Activated T-cell treated with anti-CD3 and anti-CD28 coated beads for 24 hours (primary cell): ENCODE measurements around the gene SNX24.

Source experiments
- DNase-seq: peaks from one replicate; pipeline ENCODE4 v3.0.0-alpha.2; 2020; ENCODE audit warnings: low read depth

The SNX24 gene

DNA sequence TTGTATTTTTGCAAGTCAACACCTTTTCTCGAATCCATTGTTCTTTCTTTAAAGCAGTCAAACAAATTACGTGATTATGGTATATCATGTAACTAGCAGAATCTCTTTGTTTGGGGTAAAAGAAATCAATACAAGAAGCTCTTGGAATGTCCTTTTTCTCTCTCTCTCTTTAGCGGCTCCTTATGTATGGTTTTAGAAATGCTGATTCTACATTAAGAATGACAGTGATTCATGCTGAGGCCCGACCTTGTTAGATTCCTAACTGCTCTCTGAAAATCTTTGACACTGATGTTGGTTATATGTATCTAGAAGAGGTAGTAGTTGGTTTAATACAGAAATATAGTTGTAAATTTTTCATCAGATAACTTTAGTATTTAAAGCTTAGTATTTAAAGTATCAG lies 76.4 kb downstream of the SNX24 start:
- no peak for DNase-seq

DNA sequence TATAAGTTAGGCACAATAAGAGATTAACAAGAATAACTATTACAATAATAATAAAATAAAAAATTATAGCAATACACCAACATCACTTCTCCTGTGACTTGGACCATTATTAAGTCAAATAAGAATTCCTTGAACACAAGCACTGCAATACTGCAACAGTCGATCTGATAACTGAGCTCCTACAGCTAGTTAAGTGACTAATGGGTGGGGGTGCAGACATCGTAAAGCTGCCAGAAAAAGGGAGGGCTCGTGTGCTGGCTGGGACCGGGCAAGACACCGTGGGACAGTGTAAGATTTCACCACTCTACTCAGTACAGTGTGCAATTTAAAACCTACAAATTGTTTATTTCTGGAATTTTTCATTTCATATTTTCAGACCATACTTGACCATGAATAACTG lies 78.8 kb downstream of the SNX24 start:
- no peak for DNase-seq

DNA sequence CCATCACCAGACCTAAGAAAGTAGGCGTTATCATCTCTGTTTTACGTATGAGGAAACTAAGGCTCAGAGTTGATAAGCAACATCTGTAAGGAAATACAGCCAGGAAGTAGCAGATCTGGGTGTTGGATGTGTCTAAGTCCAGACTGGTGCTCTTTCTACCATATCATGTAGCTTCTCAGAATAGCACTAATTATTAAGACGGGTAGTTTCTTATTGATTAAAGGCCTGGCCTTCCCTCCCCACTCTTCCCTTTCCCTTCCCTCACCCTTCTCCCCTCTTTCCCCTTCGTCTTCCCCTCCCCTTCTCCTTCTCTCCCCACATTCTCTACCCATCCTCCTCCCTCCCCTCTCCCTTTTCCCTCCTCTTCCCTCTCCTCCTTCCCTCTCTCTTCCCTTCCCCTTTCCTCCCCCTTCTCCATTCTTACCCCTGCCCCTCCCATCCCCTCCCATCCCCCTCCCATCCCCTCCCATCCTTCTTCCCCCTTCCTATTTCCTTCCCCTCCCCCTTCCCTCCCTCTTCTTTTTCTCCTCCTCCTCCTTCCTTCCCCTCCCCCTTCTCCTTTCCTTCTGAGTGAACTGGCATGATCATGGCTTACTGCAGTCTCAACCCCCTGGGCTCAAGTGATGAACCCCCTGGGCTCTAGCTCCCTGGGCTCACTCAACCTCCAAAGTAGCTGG lies 79.4 kb downstream of the SNX24 start:
- no peak for DNase-seq

DNA sequence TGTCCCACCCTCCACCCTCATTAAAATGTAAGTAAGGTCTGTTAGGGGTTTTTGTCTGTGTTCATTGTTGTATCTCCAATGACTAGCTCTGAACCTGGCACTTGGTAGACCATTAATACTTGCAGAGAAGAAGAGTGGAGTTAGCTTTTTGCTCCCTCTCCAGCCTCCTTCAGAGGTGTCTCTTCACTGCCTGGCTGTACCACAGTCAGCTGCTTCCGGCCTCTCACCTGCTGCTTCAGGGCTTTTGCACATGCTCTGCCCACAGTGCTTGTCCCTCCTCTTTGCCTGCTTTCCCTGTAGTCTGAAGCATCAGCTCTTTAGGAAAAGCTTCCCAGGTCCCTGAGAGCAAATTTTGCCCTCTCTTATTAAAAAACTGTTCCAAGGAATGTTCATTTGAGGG lies 83.6 kb downstream of the SNX24 start:
- no peak for DNase-seq

DNA sequence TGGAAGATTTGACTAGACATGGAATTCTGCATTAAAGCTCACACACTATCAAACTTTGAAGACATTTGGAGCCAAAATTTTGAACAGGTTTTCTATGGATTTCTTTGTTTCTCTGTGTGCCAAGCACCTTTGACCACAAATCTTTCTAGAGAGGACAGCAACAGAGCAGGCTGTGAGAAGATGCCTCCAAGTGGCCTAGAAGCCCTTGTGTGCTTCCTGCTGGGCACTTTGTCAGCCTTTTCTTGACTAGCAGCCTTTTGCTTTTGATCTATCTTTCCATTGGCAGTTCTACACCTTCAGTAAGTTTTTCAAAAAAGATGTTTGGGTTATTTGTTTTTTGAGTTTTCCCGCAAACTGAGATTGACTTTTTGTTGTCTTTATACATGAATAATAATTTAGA lies 84.6 kb downstream of the SNX24 start:
- no peak for DNase-seq

DNA sequence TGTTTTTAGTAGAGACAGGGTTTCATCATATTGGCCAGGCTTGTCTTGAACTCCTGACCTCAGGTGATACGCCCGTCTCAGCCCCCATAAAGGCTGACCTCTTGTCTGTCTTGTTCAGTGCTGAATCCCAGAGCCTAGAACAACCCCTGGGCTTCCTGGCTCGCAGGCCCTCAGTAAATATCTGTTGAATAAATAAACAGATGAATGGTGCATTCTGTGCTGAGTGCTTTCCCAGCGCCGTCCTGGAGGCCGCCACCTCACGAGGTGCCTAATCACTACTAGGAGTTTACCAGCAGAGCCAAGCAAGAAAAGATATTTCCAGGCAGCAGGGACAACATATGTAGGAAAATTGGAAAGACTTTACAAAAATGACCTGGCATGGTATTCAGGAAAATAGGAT lies 88.5 kb downstream of the SNX24 start:
- DNase-seq: no peak

DNA sequence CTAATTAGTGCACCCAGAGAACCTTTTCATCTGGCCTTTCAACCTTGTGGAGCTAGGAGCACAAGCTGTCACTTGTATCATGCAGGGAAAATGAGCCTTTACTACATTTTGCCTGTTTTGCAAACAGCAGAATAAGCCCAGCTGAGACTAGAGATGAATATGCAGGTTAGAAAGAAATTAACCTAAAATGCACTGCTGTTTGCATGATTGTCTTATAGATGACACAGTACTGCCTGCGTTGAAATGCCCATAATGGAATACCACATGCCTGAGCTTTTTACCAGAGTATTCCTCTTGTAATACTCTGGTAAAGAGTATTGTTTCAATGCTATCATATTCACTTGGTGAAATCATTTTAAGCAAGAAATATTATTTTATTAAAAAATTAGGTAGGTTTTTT lies 90.7 kb downstream of the SNX24 start:
- no peak for DNase-seq

DNA sequence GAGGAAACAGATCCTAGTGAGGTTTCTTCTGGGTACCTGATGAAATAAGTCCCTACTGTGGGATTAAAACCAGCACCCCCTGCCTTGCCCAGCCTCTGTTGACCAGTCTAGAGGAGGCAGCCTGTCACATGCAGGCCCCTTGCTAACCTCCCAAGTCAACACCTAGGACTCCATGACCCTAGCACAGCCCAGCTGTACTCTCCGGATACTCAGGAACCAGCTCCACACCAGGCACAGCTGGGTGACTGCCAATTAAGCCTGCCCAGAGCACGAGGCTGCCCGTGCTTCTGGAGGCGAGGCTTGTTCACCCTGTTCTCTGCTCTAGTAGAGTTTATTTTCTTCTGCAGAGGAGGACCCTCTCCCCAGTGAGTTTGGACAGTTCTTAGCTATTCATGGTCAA lies 92.5 kb downstream of the SNX24 start:
- DNase-seq: no peak

DNA sequence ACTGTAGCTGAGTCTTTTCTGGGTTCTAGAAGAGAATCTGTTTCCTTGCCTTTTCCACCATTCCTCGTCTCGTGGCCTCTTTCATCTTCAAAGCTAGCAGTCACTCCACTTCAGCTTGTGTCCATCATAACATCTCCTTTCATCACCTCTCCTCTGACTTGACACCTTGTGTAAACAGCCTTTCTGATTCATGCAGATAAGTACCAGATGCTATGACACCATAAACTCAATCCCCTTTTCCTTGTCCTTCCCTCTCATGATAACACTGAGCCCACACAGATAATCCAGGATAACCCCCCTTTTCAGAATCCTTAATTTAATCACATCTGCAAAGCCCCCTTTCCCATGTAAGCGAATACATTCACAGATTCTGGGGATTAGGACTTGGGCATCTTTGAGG lies 95.5 kb downstream of the SNX24 start:
- DNase-seq: no peak

DNA sequence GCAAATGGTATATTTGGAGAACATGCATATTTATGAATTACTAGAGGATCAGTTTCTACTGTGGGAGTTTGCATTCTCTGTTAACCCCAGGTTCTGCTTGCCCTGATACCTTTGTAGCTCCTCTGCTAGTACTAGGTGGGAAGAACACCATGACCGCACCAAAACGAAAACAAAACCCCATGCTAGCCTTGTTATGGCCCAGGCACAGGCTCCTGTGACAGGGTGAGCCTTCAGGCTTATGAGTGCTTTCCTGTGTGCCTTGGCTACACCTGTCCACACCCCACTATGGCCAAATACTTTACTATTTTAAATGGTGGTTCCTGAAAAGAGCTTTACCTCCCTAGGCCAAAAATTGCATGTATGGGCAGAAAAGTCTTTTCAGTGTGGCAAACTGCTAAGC lies 96.3 kb downstream of the SNX24 start:
- no peak for DNase-seq

DNA sequence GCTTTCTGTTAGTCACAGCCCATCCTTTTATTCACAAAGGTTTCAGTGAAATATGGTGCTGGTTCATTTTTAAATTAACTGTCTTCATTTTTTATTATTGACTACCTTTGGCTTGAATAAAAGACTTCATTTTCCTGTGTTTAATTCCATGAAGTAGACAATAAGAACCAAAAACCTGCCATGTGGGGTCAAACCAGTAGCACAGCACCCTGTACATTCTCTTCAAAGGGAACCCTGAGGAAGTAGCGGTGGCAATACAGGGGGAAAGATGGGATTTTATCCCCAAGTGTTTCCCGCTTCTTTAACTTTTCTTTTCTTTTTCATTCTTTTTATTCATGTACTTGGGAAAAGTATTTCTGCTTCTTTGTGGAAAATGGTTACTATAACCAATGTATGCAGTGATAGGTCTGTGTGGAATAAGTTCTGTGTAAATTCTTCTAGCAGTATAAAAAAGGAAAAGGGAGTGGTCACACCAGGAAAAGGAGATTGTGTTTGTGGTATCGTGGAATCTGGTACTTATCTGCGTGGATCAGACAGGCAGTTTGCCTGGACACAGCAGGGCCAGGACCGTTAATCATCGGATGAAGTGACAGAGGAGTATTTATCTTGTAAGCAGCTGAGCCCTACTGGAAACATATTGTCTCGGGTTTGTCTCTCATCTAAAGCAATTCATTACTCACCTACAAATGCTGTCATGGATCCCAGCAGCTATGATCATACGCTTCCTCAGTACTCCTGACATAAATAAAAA lies 96.9 kb downstream of the SNX24 start:
- no peak for DNase-seq

DNA sequence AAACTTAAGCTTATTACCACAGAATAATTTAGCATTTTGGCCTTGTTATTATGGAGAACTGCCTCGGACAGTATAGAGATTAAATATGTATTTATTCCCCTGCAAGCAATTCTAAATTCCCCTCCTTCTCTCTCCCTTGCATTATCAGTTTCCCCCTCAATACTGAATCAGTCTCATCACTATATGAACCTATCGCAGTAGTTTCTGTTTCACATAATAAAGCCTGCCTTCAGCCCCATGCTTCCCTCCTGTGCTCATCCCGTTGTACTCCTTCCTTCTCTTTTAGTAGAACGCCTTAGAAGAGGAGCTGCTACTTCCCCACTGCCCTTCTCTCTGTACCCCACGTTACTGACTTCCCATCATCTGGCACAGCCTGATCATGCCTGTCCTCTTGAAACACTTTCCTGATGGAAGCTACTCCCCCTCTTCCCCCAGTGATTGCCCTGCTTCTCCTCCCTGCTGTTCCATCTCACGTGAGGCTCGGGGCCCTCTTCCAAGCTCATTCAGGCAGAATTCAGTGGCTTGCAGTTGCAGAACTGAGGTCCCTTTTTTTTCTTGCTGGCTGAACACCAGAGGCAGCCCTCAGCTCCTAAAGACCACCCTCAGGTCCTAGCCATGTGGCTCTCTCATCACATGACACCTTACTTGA lies 97.8 kb downstream of the SNX24 start:
- DNase-seq: no peak

DNA sequence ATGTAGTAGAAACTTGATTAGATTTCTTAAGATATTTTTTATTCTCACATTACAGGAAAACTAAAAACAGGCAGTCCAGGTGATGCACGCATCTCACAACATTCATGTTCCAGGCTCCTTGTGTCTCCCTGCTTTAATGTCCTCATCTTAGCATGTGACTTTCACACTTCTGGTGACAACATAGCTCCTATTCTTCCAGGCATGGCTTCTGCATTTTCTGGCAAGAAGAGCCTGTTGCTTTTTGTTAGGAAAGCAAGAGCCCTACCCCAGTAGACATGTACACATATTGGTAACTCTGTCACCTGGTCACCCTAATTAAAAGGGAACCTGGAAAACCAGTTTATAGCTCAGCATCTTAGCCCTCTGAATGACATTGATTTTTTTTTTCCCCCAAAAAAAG lies 98.6 kb downstream of the SNX24 start:
- no peak for DNase-seq

DNA sequence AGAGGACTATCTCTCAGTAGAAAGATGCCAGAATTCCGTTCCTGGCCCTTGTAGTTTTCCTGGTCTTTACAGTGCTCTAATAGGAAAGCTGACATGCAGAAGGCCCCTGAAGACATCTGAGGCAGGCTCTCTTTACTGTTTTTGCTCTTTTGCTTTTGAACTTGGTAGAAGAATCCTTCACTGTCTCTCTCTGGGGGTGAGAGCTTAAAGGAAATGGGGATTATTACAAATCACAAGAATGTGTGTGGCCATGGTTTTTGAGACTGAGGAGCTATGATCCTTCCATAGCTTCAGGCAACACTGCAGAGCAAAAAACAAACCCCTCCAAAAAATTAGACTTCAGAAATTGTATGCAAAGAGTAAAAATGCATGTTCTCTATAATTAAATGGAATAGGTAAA lies 102.0 kb downstream of the SNX24 start:
- no peak for DNase-seq

DNA sequence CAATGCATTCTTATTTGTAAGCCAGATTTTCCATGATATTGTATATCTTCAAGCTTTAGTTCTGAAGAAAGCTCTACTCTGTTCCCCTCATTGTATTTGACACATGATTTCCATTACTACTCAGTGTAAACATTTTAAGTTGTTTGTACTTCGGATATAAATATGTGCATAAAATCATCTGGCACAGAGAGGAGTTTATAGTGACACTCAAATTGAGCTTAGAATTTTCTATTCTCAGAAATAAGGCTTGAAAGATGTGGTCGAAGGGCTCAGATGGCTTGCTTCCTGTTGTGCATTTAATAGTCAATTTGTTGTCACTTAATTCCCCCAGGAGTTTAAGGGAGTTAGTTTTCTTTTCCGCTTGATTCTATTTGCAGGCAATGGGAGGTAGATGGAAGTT lies 102.4 kb downstream of the SNX24 start:
- DNase-seq: no peak

DNA sequence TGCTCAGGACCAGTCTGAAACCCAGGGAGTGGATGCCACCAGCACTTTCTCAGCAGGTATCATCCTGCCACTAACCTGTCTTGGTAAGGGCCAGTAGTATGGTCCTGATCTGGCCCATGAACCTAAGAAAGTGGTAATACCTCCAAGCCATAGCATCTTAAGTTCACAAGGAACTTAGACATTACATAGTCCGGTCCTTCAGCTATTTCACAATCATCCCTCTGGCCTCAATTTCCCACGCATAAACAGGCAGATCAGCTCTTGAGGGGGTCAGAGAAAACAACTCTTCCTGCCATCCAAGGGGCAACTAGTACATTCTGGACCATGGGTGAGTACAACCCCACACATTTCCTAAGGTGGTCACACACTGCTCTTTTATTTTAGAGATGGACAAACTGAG lies 102.9 kb downstream of the SNX24 start:
- DNase-seq: no peak

DNA sequence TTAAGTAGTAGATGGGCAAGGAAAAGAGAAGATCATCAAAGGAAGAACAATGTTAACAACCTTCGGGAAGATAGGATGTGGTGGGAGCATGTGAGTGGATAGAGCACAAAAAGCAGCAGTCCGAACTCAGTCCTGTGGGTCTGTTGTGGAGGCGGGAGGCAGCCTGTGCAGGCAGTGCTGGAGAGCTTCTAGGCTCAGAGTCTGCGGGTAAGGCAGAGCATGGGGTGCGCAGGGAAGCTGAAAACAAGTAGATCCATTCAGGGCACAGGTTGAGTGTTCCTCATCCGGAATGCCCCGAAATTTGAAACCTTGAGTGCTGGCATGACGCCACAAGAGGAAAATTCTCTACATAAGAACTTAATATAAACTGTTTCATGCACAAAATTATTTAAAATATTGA lies 106.2 kb downstream of the SNX24 start:
- DNase-seq: no peak

DNA sequence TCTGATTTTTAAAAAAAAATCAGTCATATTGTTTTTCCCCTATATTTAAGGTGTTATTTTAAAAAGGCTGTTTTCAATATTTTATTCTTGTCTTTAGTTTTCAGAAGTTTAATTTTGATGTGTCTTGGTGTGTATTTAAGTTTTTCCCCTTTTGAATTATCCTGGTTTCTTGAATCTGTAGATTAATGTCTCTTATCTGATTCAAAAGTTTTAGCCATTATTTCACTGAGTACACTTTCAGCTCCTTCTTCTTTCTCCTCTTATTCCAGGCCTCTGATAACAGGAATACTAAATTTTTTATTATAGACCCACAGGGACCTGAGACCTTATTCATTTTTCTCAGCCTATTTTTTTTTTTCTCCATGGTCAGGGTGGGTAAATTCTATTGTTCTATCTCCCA lies 109.3 kb downstream of the SNX24 start:
- no peak for DNase-seq

DNA sequence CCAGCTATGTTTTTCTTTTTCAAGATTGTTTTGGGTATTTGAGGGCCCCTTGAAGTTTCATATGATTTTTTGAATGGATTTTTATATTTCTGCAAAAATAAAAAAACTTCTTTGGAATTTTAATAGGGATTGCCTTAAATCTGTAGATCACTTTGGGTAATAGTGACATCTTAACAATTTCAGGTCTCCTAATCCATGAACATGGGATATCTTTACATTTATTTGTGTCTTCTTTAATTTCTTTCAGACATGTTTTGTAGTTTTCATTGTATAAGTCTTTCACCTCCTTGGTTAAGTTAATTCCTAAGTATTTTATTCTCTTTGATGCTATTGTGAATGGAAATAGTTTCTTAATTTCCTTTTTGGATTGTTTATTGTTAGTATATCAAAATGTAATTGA lies 112.0 kb downstream of the SNX24 start:
- no peak for DNase-seq

DNA sequence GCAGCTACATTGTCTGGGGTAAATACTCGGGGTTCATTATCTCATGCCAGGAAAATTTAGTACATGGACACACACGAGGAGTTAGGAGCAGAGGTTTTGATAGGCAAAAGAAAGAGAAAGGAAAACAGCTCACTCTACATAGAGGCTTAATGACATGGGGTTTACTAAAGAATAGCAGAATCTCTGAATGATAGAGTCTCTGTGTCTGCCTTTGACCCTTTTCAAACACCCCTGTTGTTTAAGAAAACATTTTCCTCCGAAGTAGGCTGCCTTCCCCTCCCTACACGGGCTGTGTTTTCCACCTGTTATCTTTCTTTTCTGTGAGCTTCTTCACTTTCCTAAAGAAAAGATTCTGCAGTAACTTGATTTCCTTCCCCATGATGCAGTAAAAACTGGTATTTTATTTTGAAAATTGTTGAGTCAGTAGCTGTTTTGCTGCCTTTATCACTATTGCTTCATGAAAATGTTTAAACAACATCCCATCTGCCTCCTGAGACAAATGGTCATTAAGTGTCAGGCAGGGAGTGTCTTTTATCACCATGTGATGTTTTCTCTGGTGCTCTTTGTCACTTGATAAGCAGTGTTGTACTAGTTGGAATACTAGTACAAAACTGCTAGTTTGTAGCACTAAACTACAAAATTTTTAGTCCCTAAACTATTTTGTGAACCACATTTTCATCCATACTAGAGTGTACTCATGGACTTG lies 114.5 kb downstream of the SNX24 start:
- DNase-seq: no peak

DNA sequence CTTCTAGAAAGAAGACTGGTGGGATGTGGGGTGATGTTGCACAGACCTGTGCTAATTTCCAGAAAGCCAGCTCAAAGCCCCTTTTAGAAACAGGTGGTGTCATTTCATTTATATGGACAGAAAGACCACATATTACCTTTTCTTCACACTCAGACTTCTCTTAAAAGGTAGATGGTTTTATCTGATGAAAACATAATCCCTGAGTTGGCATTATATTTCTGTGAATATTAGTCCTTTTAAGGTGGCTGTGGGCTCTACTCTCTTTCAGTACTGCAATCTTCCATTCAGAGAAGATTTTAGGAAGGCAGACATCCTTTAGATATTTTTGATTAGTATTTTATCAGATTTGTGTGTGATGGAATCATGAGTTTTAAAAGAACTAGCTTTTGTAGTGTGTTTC lies 117.9 kb downstream of the SNX24 start:
- DNase-seq: no peak

DNA sequence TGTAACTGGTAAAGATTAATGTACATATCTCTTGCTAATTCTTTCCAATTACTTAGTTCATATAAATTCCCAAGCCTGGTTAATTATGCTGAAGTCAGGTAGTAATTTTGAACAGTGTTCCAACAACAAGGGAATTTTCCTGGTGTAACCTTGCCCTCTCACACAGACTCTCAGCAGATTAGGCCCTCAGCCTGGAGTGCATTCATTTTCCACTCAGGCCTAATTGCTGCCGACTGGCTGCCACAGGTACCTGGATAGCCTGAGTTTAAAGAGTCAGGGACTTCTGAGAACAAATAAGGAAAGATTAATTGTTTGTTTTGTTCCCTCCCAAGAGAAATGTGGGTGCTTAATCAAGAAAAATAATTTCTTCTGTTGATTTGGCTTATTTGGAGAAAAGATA lies 119.7 kb downstream of the SNX24 start:
- no peak for DNase-seq

DNA sequence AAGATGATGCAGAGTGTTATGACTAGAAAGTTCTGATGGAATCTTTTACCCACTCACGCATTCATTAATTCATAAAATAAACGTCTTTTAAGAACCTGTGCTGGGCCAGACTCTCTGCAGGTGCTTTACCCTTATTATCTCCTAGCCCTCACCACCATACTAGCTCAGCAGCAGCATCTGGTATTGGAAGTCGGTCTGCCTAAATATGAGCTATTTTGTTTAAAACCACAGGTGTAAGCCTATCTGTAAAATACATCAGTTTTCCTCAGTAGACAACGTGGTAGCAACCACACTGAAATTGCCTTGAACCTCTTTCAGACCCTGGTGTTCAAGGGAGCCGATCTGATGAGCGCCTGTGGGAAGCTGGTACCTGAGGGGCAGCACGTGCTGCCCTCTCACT lies 121.7 kb downstream of the SNX24 start:
- DNase-seq: no peak
